HUDEP-2 (cell line): Measurements from ENCODE around the gene COL19A1.

Experiments used
- DNase-seq, 76 experiments: peaks; one replicate each; lab custom pipeline; 2025; ENCODE audit not compliant: unreplicated experiment in 76 of 76; lab: John Stamatoyannopoulos, UW

Gene COL19A1

GRCh38 chr6:70258483-70258882, 392.1 kb downstream of the COL19A1 start:
- DNase-seq: no peak
